ENCODE measurements around the gene DENND6A. TPM values are rescaled to one million over a fixed set of nuclear protein-coding genes. Genes with fewer than 3 reads are reported as not detected.

DENND6A gene
- total and polyA plus RNA-seq, 2 of the 8 experiments (the other 6 are each of a cell fraction or from before 2014, with no cell fraction given) = 7.8 to 14.8 TPM

- Histone ChIP-seq H3K23ac (ENCODE audit: insufficient read length) (no peak overlapping the region), H2BK120ac (replicated peaks; ENCODE audit: low read depth, low read length) (no peak overlapping the region), H3K23me2 (ENCODE audit: low read depth, low read length) (peaks cover 7% of the 10 kb centered on the region; the same call in 1 of the 2 replicates), H2AK5ac (ENCODE audit: low read depth, low read length) (no peak overlapping the region), H2BK20ac (ENCODE audit: low read length) (no peak overlapping the region), H3K18ac (ENCODE audit: extremely low read depth, low read length) (no peak overlapping the region), H3K4me2 (ENCODE audit: insufficient read depth in 1 of 2, low read depth in 2 of 2, low read length in 2 of 2) (peak overlapping the region; percentile 65 to 82), H3K9me3 (ENCODE audit: insufficient read depth in 2 of 2, low read depth in 1 of 2, low read length in 1 of 2) (no peaks in the 10 kb centered on the region), H3K27me3 (replicated peaks in 1 of 4; ENCODE audit: control insufficient read depth in 3 of 4, extremely low read depth in 1 of 4, insufficient read depth in 3 of 4, low read length in 3 of 4) (no peaks in the 10 kb centered on the region), H2BK5ac (ENCODE audit: low read depth, low read length) (no peak overlapping the region), H3K27ac (ENCODE audit: low read depth, low read length) (peak overlapping the region; percentile 2; the same call in 1 of the 2 replicates), H3K4me3 (ENCODE audit: extremely low read depth in 1 of 4, insufficient read depth in 2 of 4, low read depth in 3 of 4, low read length in 4 of 4) (peak overlapping the region; percentile 5 to 93 (median 12); a peak in 4 of 8 replicates), H3K79me1 (ENCODE audit: low read depth, low read length) (peaks cover 2% of the 10 kb centered on the region; the same call in 1 of the 2 replicates), H2AFZ (ENCODE audit: low read length) (no peak overlapping the region), H2BK15ac (ENCODE audit: low read length) (no peak overlapping the region), H4K5ac (ENCODE audit: insufficient read length, low read depth, low read length) (no peak overlapping the region), H3K9ac (replicated peaks in 1 of 4; ENCODE audit: extremely low read depth in 1 of 4, low read depth in 3 of 4, low read length in 3 of 4) (peak overlapping the region in 1 of 4 experiments; percentile 44; a peak in 1 of 7 replicates), H4K20me1 (replicated peaks in 1 of 2; ENCODE audit: control insufficient read depth in 1 of 2, insufficient read depth in 2 of 2, low read length in 2 of 2) (peaks cover 7 to 8% of the 10 kb centered on the region in 2 experiments), H3K79me2 (ENCODE audit: control insufficient read depth in 1 of 2, insufficient read depth in 2 of 2, low read length in 2 of 2) (peaks cover 21 to 34% of the 10 kb centered on the region in 2 experiments), H3K4me1 (replicated peaks in 1 of 4; ENCODE audit: control insufficient read depth in 3 of 4, insufficient read depth in 4 of 4, low read length in 3 of 4) (peaks cover 0 to 5% (median 1%) of the 10 kb centered on the region in 4 experiments; a peak in 3 of 7 replicates), H4K91ac (replicated peaks; ENCODE audit: insufficient read length, low read length) (no peak overlapping the region), H3K4ac (replicated peaks; ENCODE audit: insufficient read length, low read depth, low read length) (no peak overlapping the region), H4K8ac (ENCODE audit: extremely low read depth, insufficient read depth, low read length) (no peak overlapping the region), H3K56ac (replicated peaks; ENCODE audit: insufficient read length, low read depth, low read length) (no peak overlapping the region), H3K36me3 (ENCODE audit: control insufficient read depth in 2 of 4, insufficient read depth in 4 of 4, low read length in 3 of 4) (no peaks in the 10 kb centered on the region; a peak in 1 of 8 replicates), H2BK12ac (ENCODE audit: low read depth, low read length) (no peak overlapping the region), H3K14ac (ENCODE audit: insufficient read length) (no peak overlapping the region)
- DNase-seq (ENCODE audit: low read depth in 1 of 2, low spot score in 2 of 2) = no peak
- no peak for FAIRE-seq
- WGBS, 2 experiments (ENCODE audit: extremely low coverage in 1 of 2, insufficient coverage in 1 of 2, insufficient read length in 1 of 2, insufficient replicate concordance in 2 of 2, low coverage in 1 of 2, low lambda C conversion rate in 2 of 2, missing lambda C conversion rate in 1 of 2) = 74% methylated on average over 5 of the region's 5 CpGs; no CpG with 5 or more reads in 1 of the 2 experiments
- ChIA-PET POLR2A (ENCODE audit: partially characterized antibody) (interaction anchor here (5.0 kb wide), 1 partner anchor 11 kb away, joined by 43 read pairs; no protein-coding TSS in a partner anchor), CTCF (ENCODE audit: partially characterized antibody) (interaction anchor here (0.7 to 1.1 kb wide), 2 partner anchors 99 to 201 kb away, joined by 3 read pairs; no protein-coding TSS in a partner anchor)
- TF ChIP-seq BRCA1 (IDR thresholded peaks at IDR 0.05; ENCODE audit: low read depth, low read length) = no peak
- no peak for TF ChIP-seq CBX5 (IDR thresholded peaks at IDR 0.05; ENCODE audit: low read depth, low read length)
- TF ChIP-seq RNF2 (IDR thresholded peaks at IDR 0.05; ENCODE audit: borderline replicate concordance, low read depth, low read length, missing control alignments, poor library complexity, severe bottlenecking) = no peak
- TF ChIP-seq SP1 (IDR thresholded peaks at IDR 0.05; ENCODE audit: low read depth, low read length) = no peak
- TF ChIP-seq, protein P1, sequence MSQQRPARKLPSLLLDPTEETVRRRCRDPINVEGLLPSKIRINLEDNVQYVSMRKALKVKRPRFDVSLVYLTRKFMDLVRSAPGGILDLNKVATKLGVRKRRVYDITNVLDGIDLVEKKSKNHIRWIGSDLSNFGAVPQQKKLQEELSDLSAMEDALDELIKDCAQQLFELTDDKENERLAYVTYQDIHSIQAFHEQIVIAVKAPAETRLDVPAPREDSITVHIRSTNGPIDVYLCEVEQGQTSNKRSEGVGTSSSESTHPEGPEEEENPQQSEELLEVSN (IDR thresholded peaks at IDR 0.05) = no peak
- no peak for TF ChIP-seq SAP30 (IDR thresholded peaks at IDR 0.05; ENCODE audit: insufficient read depth, insufficient replicate concordance, low read length)
- TF ChIP-seq NRF1 (IDR thresholded peaks at IDR 0.05; ENCODE audit: low read depth, low read length) = no peak
- no peak for TF ChIP-seq FOSL1 (IDR thresholded peaks at IDR 0.05; ENCODE audit: insufficient read depth, low read depth, low read length)
- no peak for TF ChIP-seq SUZ12 (IDR thresholded peaks at IDR 0.05; ENCODE audit: low read length)
- TF ChIP-seq JUND (IDR thresholded peaks at IDR 0.05; ENCODE audit: low read length) = no peak
- no peak for TF ChIP-seq TBP (IDR thresholded peaks at IDR 0.05; ENCODE audit: low read depth, low read length)
- TF ChIP-seq CBX8 (IDR thresholded peaks at IDR 0.05; ENCODE audit: borderline replicate concordance, low read depth, low read length) = no peak
Measured at GRCh38 chr3:57598765-57599360, 94.0 kb downstream of the DENND6A start.
